ENCODE measurements around the gene TMEM176B.
"Not testable (repeated sequence)": the region's sequence is repeated elsewhere in the genome, so short reads cannot be mapped to it uniquely, and the experiment has no call there.

TMEM176B gene

GRCh38 chr7:150780292-150780691, 19.9 kb downstream of the TMEM176B start:
- H3K4me3 ChIP-seq (ENCODE audit: insufficient read depth, low read depth, low read length, poor library complexity, severe bottlenecking): no peak overlapping the region
- no peaks in the 10 kb centered on the region for H3K27me3 ChIP-seq (replicated peaks; ENCODE audit: control insufficient read depth, insufficient read depth, low read length, poor library complexity, severe bottlenecking)
- DNase-seq: no peak
- no peaks in the 10 kb centered on the region for H3K36me3 ChIP-seq (ENCODE audit: control insufficient read depth, insufficient read depth, low read length)
- H3K27ac ChIP-seq (ENCODE audit: insufficient read depth, low read length, poor library complexity, severe bottlenecking): no peak overlapping the region
- no peaks in the 10 kb centered on the region for H3K9me3 ChIP-seq (ENCODE audit: control insufficient read depth, low read length)
- H3K4me1 ChIP-seq (ENCODE audit: control insufficient read depth, insufficient read depth, low read length, poor library complexity, severe bottlenecking): no peaks in the 10 kb centered on the region

GRCh38 chr7:150778738-150779301, 21.3 kb downstream of the TMEM176B start:
- H3K4me3 ChIP-seq (ENCODE audit: insufficient read depth, low read depth, low read length, poor library complexity, severe bottlenecking): no peak overlapping the region

GRCh38 chr7:150778014-150778737, 22.0 kb downstream of the TMEM176B start:
- no peak for DNase-seq
- Histone ChIP-seq H3K4me1 (ENCODE audit: control insufficient read depth, insufficient read depth, low read length, poor library complexity, severe bottlenecking) (no peaks in the 10 kb centered on the region), H3K27me3 (replicated peaks; ENCODE audit: control insufficient read depth, insufficient read depth, low read length, poor library complexity, severe bottlenecking) (no peaks in the 10 kb centered on the region), H3K36me3 (ENCODE audit: control insufficient read depth, insufficient read depth, low read length) (no peaks in the 10 kb centered on the region), H3K4me3 (ENCODE audit: insufficient read depth, low read depth, low read length, poor library complexity, severe bottlenecking) (no peak overlapping the region), H3K27ac (ENCODE audit: insufficient read depth, low read length, poor library complexity, severe bottlenecking) (no peak overlapping the region), H3K9me3 (ENCODE audit: control insufficient read depth, low read length) (no peaks in the 10 kb centered on the region)

More at GRCh38 chr7:150778738-150779301, 21.3 kb downstream of the TMEM176B start:
- Histone ChIP-seq H3K27ac (ENCODE audit: insufficient read depth, low read length, poor library complexity, severe bottlenecking) (no peak overlapping the region), H3K27me3 (replicated peaks; ENCODE audit: control insufficient read depth, insufficient read depth, low read length, poor library complexity, severe bottlenecking) (no peaks in the 10 kb centered on the region), H3K9me3 (ENCODE audit: control insufficient read depth, low read length) (no peaks in the 10 kb centered on the region), H3K4me1 (ENCODE audit: control insufficient read depth, insufficient read depth, low read length, poor library complexity, severe bottlenecking) (no peaks in the 10 kb centered on the region), H3K36me3 (ENCODE audit: control insufficient read depth, insufficient read depth, low read length) (no peaks in the 10 kb centered on the region)
- DNase-seq: peak; percentile 39 to 64 (median 43)

DNA sequence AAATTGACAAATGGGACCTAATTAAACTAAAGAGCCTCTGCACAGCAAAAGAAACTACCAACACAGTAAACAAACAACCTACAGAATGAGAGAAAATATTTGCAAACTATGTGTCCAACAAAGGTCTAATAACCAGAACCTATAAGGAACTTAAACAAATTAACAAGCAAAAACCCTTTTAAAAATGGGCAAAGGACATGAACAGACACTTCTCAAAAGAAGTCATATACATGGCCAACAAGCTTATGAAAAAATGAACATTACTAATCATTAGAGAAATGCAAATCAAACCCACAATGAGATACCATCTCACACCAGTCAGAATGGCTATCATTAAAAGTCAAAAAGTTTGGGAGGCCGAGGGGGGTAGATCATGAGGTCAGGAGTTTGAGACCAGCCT, 26.0 kb downstream of the TMEM176B start:
- H3K9me3 ChIP-seq (ENCODE audit: control insufficient read depth, low read length); H3K36me3 ChIP-seq (ENCODE audit: control insufficient read depth, insufficient read depth, low read length); H3K4me3 ChIP-seq (ENCODE audit: insufficient read depth, low read depth, low read length, poor library complexity, severe bottlenecking); H3K27ac ChIP-seq (ENCODE audit: insufficient read depth, low read length, poor library complexity, severe bottlenecking); H3K27me3 ChIP-seq (replicated peaks; ENCODE audit: control insufficient read depth, insufficient read depth, low read length, poor library complexity, severe bottlenecking); DNase-seq; H3K4me1 ChIP-seq (ENCODE audit: control insufficient read depth, insufficient read depth, low read length, poor library complexity, severe bottlenecking): not testable (repeated sequence)

DNA sequence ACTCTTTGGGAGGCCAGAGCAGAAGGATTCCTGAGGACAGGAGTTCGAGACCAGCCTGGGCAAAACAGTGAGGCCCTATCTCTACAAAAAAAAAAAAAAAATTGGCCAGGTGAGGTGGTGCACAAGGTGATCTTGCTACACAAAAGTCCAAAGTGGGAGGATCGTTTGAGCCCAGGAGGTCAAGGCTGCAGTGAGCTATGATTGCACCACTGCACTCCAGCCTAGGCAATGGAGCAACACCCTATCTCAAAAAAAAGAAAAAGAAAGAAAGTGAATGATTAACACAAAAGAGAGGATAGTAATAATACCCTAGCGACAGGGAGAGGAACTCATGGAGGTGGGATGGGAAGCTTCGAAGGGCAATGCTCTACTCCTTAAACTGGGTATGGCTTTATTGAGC, 30.4 kb downstream of the TMEM176B start:
- H3K9me3 ChIP-seq (ENCODE audit: control insufficient read depth, low read length): no peaks in the 10 kb centered on the region
- no peak for DNase-seq
- H3K27me3 ChIP-seq (replicated peaks; ENCODE audit: control insufficient read depth, insufficient read depth, low read length, poor library complexity, severe bottlenecking): no peaks in the 10 kb centered on the region
- H3K27ac ChIP-seq (ENCODE audit: insufficient read depth, low read length, poor library complexity, severe bottlenecking): no peak overlapping the region
- H3K4me3 ChIP-seq (ENCODE audit: insufficient read depth, low read depth, low read length, poor library complexity, severe bottlenecking): no peak overlapping the region
- H3K36me3 ChIP-seq (ENCODE audit: control insufficient read depth, insufficient read depth, low read length): no peaks in the 10 kb centered on the region
- H3K4me1 ChIP-seq (ENCODE audit: control insufficient read depth, insufficient read depth, low read length, poor library complexity, severe bottlenecking): no peaks in the 10 kb centered on the region

DNA sequence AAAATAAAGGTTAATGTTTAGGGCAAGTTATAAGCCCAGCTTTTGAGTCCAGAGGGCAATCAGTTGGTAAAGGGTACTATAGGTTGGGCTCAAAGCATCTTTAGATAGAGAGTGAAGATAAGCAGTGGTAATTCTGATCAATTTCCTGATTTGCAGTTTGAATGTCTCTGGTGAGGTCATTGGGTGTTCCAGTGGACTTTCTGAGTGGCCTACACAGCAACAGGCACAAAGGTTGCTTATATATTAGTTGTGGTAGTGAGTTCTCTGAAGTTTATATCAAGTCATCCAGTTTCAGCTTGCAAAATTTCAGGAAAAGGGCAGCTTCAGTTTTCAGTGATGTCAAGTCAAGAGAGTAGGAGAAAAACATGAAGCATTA, 33.8 kb downstream of the TMEM176B start:
- Histone ChIP-seq H3K36me3 (ENCODE audit: control insufficient read depth, insufficient read depth, low read length) (no peaks in the 10 kb centered on the region), H3K27me3 (replicated peaks; ENCODE audit: control insufficient read depth, insufficient read depth, low read length, poor library complexity, severe bottlenecking) (no peaks in the 10 kb centered on the region), H3K4me3 (ENCODE audit: insufficient read depth, low read depth, low read length, poor library complexity, severe bottlenecking) (no peak overlapping the region), H3K4me1 (ENCODE audit: control insufficient read depth, insufficient read depth, low read length, poor library complexity, severe bottlenecking) (no peaks in the 10 kb centered on the region), H3K27ac (ENCODE audit: insufficient read depth, low read length, poor library complexity, severe bottlenecking) (no peak overlapping the region), H3K9me3 (ENCODE audit: control insufficient read depth, low read length) (no peaks in the 10 kb centered on the region)
- DNase-seq: no peak

GRCh38 chr7:150759479-150759878, 40.7 kb downstream of the TMEM176B start:
- no peak overlapping the region for H3K4me3 ChIP-seq (ENCODE audit: insufficient read depth, low read depth, low read length, poor library complexity, severe bottlenecking)
- no peak overlapping the region for H3K27ac ChIP-seq (ENCODE audit: insufficient read depth, low read length, poor library complexity, severe bottlenecking)
- H3K9me3 ChIP-seq (ENCODE audit: control insufficient read depth, low read length): no peaks in the 10 kb centered on the region
- DNase-seq: no peak
- H3K4me1 ChIP-seq (ENCODE audit: control insufficient read depth, insufficient read depth, low read length, poor library complexity, severe bottlenecking): peaks cover 22% of the 10 kb centered on the region
- no peaks in the 10 kb centered on the region for H3K36me3 ChIP-seq (ENCODE audit: control insufficient read depth, insufficient read depth, low read length)
- H3K27me3 ChIP-seq (replicated peaks; ENCODE audit: control insufficient read depth, insufficient read depth, low read length, poor library complexity, severe bottlenecking): no peaks in the 10 kb centered on the region

DNA sequence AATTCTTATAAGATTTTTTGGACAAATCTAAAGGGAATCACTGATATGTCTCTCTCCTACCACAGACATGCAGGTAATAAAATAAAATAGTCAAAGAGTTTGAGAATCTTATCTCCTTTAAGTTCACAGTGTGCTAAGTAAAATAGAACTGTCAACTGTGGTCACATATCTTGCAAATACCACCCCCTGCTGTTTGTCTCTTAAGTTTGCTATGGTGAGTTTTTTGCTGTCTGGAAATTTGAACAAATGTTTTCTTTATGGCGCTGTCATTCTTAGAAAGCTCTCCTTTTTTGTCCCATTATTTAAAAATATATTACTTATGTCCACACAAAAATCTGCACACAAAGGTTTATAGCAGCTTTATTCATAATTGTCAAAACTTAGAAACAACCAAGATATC, 43.3 kb downstream of the TMEM176B start:
- H3K4me1 ChIP-seq (ENCODE audit: control insufficient read depth, insufficient read depth, low read length, poor library complexity, severe bottlenecking): peaks cover 30% of the 10 kb centered on the region
- peak overlapping the region; percentile 23 for H3K4me3 ChIP-seq (ENCODE audit: insufficient read depth, low read depth, low read length, poor library complexity, severe bottlenecking)
- H3K9me3 ChIP-seq (ENCODE audit: control insufficient read depth, low read length): no peaks in the 10 kb centered on the region
- no peaks in the 10 kb centered on the region for H3K27me3 ChIP-seq (replicated peaks; ENCODE audit: control insufficient read depth, insufficient read depth, low read length, poor library complexity, severe bottlenecking)
- no peaks in the 10 kb centered on the region for H3K36me3 ChIP-seq (ENCODE audit: control insufficient read depth, insufficient read depth, low read length)
- no peak for DNase-seq
- H3K27ac ChIP-seq (ENCODE audit: insufficient read depth, low read length, poor library complexity, severe bottlenecking): peak overlapping the region; percentile 88

DNA sequence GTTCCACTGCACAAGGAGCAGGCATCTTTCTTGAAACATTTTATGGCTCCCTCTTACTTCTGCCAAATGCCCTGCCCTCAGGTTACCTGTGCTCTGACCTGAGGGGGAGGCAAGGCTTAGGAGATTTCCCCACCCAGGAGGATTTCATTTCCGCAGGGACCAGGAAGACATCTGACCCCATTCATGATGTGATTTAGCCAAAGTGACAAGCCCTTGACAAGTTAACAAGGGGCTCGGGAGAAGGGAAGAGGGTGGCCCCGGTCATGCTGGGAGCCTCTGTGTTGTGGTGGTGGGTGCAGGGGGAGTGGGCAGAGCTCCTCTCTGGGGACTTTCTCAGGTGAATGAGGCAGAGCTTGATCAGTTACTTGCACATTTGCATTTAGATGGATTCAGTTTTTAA, 44.0 kb downstream of the TMEM176B start:
- DNase-seq: no peak
- peak overlapping the region; percentile 23 for H3K4me3 ChIP-seq (ENCODE audit: insufficient read depth, low read depth, low read length, poor library complexity, severe bottlenecking)
- H3K36me3 ChIP-seq (ENCODE audit: control insufficient read depth, insufficient read depth, low read length): no peaks in the 10 kb centered on the region
- no peaks in the 10 kb centered on the region for H3K27me3 ChIP-seq (replicated peaks; ENCODE audit: control insufficient read depth, insufficient read depth, low read length, poor library complexity, severe bottlenecking)
- H3K9me3 ChIP-seq (ENCODE audit: control insufficient read depth, low read length): no peaks in the 10 kb centered on the region
- peak overlapping the region; percentile 88 for H3K27ac ChIP-seq (ENCODE audit: insufficient read depth, low read length, poor library complexity, severe bottlenecking)
- H3K4me1 ChIP-seq (ENCODE audit: control insufficient read depth, insufficient read depth, low read length, poor library complexity, severe bottlenecking): peaks cover 34% of the 10 kb centered on the region

DNA sequence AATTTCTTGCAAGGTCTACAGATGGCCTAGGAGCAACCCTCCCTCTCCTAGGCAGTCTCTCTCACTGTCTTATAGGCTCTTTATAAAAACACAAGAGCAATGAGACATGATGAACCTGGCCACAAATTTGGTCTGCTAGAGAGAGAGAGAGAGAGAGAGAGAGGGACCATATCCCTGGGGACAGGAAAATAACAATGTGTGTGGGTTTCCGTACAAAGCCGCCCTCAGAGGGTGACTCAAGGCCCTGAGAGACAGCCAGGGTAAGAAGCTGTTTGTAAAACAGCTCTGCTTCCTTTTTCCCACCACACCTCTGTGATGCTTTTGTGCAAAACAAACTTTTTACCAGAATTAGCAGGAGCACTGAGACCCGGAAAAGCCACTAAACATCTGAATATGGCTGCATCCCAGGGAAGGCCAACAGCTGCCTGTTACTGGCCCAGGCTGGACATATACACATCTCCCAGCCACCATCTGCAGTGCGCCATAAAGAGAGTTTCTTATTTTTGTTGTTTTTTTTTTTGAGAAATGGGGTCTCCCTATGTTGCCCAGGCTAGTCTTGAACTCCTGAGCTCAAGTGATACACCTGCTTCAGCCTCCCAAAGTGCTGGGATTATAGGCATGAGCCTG, 44.6 kb downstream of the TMEM176B start:
- no peaks in the 10 kb centered on the region for H3K36me3 ChIP-seq (ENCODE audit: control insufficient read depth, insufficient read depth, low read length)
- peak overlapping the region; percentile 17 for H3K4me3 ChIP-seq (ENCODE audit: insufficient read depth, low read depth, low read length, poor library complexity, severe bottlenecking)
- H3K27ac ChIP-seq (ENCODE audit: insufficient read depth, low read length, poor library complexity, severe bottlenecking): peak overlapping the region; percentile 88
- no peaks in the 10 kb centered on the region for H3K9me3 ChIP-seq (ENCODE audit: control insufficient read depth, low read length)
- DNase-seq: peak; percentile 51 to 74 (median 67)
- H3K4me1 ChIP-seq (ENCODE audit: control insufficient read depth, insufficient read depth, low read length, poor library complexity, severe bottlenecking): peaks cover 34% of the 10 kb centered on the region
- no peaks in the 10 kb centered on the region for H3K27me3 ChIP-seq (replicated peaks; ENCODE audit: control insufficient read depth, insufficient read depth, low read length, poor library complexity, severe bottlenecking)
